ENCODE results near the gene GCK.

GCK gene

DNA sequence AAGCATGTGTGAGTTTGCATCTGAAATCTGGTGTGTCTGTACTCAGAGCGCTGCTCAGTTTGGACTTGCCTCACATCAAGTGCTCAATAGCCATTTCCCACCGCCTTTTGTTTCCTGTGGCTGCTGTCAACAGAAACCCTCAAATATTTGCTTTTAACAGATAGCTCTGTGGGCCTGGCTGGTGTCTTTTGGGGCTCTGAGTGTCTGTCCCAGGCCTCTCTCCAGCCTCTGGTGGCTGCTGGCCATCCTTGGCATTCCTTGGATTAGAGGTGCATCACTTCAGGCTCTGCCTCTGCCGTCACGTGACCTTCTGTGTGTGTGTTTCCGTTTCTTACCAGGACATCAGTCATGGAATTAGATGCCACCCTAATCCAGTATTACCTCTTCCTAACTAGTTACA is 20.9 kb upstream of the GCK start:
- Histone ChIP-seq H3K79me2 (ENCODE audit: insufficient read depth, low read length) (peaks cover 5% of the 10 kb centered on the region; the same call in 1 of the 2 replicates), H3K27me3 (ENCODE audit: insufficient read depth, low read length, poor library complexity) (no peaks in the 10 kb centered on the region), H3K4me1 (ENCODE audit: insufficient read depth, low read length) (no peaks in the 10 kb centered on the region), H3K9me3 (ENCODE audit: insufficient read depth, low read length, severe bottlenecking) (no peaks in the 10 kb centered on the region), H3K4me2 (ENCODE audit: insufficient read depth, low read length) (no peak overlapping the region), H4K20me1 (ENCODE audit: insufficient read depth, low read length) (peaks cover 20% of the 10 kb centered on the region), H3K27ac (ENCODE audit: low read length) (no peak overlapping the region), H3K4me3 (ENCODE audit: low read depth in 1 of 2, low read length in 2 of 2) (no peak overlapping the region), H3K9ac (ENCODE audit: low read depth, low read length) (no peak overlapping the region), H2AFZ (ENCODE audit: low read depth, low read length) (no peak overlapping the region), H3K36me3 (ENCODE audit: insufficient read depth, low read length) (peaks cover 89% of the 10 kb centered on the region)
- no peak for TF ChIP-seq EZH2 (IDR thresholded peaks at IDR 0.05; ENCODE audit: borderline replicate concordance, low read depth, low read length, severe bottlenecking)
- TF ChIP-seq, protein P1, sequence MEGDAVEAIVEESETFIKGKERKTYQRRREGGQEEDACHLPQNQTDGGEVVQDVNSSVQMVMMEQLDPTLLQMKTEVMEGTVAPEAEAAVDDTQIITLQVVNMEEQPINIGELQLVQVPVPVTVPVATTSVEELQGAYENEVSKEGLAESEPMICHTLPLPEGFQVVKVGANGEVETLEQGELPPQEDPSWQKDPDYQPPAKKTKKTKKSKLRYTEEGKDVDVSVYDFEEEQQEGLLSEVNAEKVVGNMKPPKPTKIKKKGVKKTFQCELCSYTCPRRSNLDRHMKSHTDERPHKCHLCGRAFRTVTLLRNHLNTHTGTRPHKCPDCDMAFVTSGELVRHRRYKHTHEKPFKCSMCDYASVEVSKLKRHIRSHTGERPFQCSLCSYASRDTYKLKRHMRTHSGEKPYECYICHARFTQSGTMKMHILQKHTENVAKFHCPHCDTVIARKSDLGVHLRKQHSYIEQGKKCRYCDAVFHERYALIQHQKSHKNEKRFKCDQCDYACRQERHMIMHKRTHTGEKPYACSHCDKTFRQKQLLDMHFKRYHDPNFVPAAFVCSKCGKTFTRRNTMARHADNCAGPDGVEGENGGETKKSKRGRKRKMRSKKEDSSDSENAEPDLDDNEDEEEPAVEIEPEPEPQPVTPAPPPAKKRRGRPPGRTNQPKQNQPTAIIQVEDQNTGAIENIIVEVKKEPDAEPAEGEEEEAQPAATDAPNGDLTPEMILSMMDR (IDR thresholded peaks at IDR 0.05; ENCODE audit: borderline replicate concordance, extremely low read depth, low read length, poor library complexity, severe bottlenecking): no peak
- ATAC-seq (ENCODE audit: insufficient read depth, low read depth): no peak
- no peak for DNase-seq

DNA sequence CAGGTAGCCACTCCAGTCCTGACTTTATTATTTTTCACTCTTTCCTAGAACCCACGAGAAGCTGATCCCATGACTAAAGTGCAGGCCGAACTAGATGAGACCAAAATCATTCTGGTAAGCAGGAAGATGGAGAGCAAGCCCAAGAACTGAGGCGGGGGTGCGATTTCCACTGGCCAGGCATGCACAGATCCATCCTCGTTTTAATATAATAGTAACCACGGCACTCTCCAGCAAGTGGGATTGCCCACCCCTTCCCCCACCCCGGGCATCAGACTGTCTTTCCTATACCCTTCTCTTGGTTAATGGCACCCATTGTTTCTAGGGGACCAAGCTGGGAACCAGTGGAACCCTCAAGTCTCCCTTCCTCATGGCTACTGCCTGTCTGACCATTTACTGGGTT is 18.8 kb upstream of the GCK start:
- DNase-seq (no peak), ATAC-seq (ENCODE audit: insufficient read depth, low read depth) (no peak)
- Histone ChIP-seq H3K4me3 (ENCODE audit: low read depth in 1 of 2, low read length in 2 of 2) (no peak overlapping the region), H3K4me2 (ENCODE audit: insufficient read depth, low read length) (no peak overlapping the region), H2AFZ (ENCODE audit: low read depth, low read length) (no peak overlapping the region), H3K27ac (ENCODE audit: low read length) (no peak overlapping the region), H3K9me3 (ENCODE audit: insufficient read depth, low read length, severe bottlenecking) (no peaks in the 10 kb centered on the region), H3K9ac (ENCODE audit: low read depth, low read length) (no peak overlapping the region), H3K36me3 (ENCODE audit: insufficient read depth, low read length) (peaks cover 97% of the 10 kb centered on the region), H3K79me2 (ENCODE audit: insufficient read depth, low read length) (peaks cover 21% of the 10 kb centered on the region), H3K4me1 (ENCODE audit: insufficient read depth, low read length) (0 out of 2 replicates have a peak, but pooled peaks cover 3% of the 10 kb centered on the region), H4K20me1 (ENCODE audit: insufficient read depth, low read length) (peaks cover 14% of the 10 kb centered on the region; the same call in 1 of the 2 replicates), H3K27me3 (ENCODE audit: insufficient read depth, low read length, poor library complexity) (no peaks in the 10 kb centered on the region)
- no peak for TF ChIP-seq EZH2 (IDR thresholded peaks at IDR 0.05; ENCODE audit: borderline replicate concordance, low read depth, low read length, severe bottlenecking)
- TF ChIP-seq, protein P1 (IDR thresholded peaks at IDR 0.05; ENCODE audit: borderline replicate concordance, extremely low read depth, low read length, poor library complexity, severe bottlenecking): no peak

DNA sequence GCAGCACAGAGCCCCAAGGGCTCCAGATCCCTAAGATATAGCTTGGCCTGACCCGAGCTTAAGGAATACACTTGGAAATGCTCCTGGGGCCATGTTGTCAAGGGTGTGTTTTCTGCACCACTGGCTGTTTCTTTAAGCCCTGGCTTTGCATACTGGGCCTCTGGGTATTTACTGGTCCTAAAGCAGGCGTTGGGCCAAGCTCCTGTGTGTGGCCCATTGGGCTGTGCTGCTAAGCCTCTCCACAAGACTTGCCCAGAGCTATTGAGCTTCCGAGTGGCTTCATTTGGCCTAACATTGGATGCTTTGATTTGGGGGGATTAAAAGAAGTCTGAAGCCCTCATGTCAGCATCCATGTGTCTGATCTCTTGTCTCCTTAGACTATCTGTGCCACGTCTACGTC is 16.8 kb upstream of the GCK start:
- Histone ChIP-seq H2AFZ (ENCODE audit: low read depth, low read length) (no peak overlapping the region), H3K27ac (ENCODE audit: low read length) (no peak overlapping the region), H3K9me3 (ENCODE audit: insufficient read depth, low read length, severe bottlenecking) (no peaks in the 10 kb centered on the region), H3K4me1 (ENCODE audit: insufficient read depth, low read length) (peaks cover 19% of the 10 kb centered on the region), H3K4me2 (ENCODE audit: insufficient read depth, low read length) (no peak overlapping the region), H3K79me2 (ENCODE audit: insufficient read depth, low read length) (peaks cover 40% of the 10 kb centered on the region), H3K9ac (ENCODE audit: low read depth, low read length) (no peak overlapping the region), H3K36me3 (ENCODE audit: insufficient read depth, low read length) (peaks cover 80% of the 10 kb centered on the region), H4K20me1 (ENCODE audit: insufficient read depth, low read length) (peaks cover 18% of the 10 kb centered on the region; the same call in 1 of the 2 replicates), H3K27me3 (ENCODE audit: insufficient read depth, low read length, poor library complexity) (no peaks in the 10 kb centered on the region), H3K4me3 (ENCODE audit: low read depth in 1 of 2, low read length in 2 of 2) (no peak overlapping the region)
- no peak for ATAC-seq (ENCODE audit: insufficient read depth, low read depth)
- DNase-seq: no peak
- TF ChIP-seq EZH2 (IDR thresholded peaks at IDR 0.05; ENCODE audit: borderline replicate concordance, low read depth, low read length, severe bottlenecking): no peak
- TF ChIP-seq, protein P1 (IDR thresholded peaks at IDR 0.05; ENCODE audit: borderline replicate concordance, extremely low read depth, low read length, poor library complexity, severe bottlenecking): no peak

Data from DND-41 (cell line).